ENCODE measurements around the gene NEMP1.
"Not testable (repeated sequence)": the region's sequence is repeated elsewhere in the genome, so short reads cannot be mapped to it uniquely, and the experiment has no call there.

The NEMP1 gene

GRCh38 chr12:57057067-57057751 lies 21.4 kb downstream of the NEMP1 start:
- Mint-ChIP-seq H3K4me3 (no peak overlapping the region), H3K4me1 (peaks cover 24% of the 10 kb centered on the region), H3K36me3 (peaks cover 29% of the 10 kb centered on the region), H3K9me3 (no peaks in the 10 kb centered on the region), H3K27me3 (no peaks in the 10 kb centered on the region), H3K27ac (peak overlapping the region; percentile 53)
- no peak for ATAC-seq

DNA sequence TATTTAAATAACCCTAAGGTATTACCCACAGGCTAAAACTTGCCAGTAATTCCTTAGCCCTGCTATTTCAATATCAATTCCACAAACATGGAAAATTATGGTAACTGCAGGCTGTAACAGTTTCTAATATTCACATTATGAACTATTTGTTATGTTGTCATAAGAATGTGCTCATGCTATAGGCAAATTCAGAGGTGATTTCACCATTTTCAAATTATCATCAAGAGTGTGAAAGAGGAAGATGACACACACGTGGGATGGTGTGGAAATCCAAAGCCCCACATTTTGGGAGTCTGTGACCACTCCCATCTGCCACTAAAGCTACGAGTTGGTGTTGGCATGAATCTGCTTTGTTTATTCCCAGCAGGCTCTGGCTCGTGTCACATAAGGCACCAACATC lies 22.8 kb downstream of the NEMP1 start:
- no peak overlapping the region for H3K27ac Mint-ChIP-seq
- H3K4me3 Mint-ChIP-seq: no peak overlapping the region
- H3K9me3 Mint-ChIP-seq: no peaks in the 10 kb centered on the region
- H3K36me3 Mint-ChIP-seq: peaks cover 29% of the 10 kb centered on the region
- H3K27me3 Mint-ChIP-seq: no peaks in the 10 kb centered on the region
- peaks cover 24% of the 10 kb centered on the region for H3K4me1 Mint-ChIP-seq
- ATAC-seq: no peak

- not testable (repeated sequence) for H3K4me3 Mint-ChIP-seq, H3K27me3 Mint-ChIP-seq, H3K27ac Mint-ChIP-seq, ATAC-seq, H3K9me3 Mint-ChIP-seq
- Mint-ChIP-seq H3K36me3 (peaks cover 24% of the 10 kb centered on the region), H3K4me1 (peaks cover 22% of the 10 kb centered on the region)
These were observed 24.7 kb downstream of the NEMP1 start for GRCh38 chr12:57053901-57054300.

- ATAC-seq: not testable (repeated sequence)
These were observed 25.4 kb downstream of the NEMP1 start for GRCh38 chr12:57053146-57053545.

DNA sequence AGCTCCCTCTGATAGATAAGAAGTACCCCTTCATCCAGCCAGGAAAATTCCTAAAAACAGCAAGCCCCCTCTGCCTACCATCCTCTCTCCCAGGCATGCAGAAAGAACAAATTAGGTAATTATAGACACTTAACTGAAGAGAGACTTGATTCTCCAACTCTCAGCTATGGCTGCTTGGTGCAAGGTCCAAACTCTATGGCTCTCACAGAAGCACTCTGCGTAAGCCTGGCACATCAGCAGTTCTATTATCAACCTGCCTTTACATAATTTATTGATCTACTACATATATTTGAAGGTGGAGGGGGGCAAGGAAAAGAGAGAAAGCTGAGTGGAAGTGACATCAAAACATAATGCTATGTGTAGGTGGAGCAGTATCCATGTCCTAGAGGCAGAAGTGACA lies 27.6 kb downstream of the NEMP1 start:
- no peaks in the 10 kb centered on the region for H3K27me3 Mint-ChIP-seq
- peaks cover 20% of the 10 kb centered on the region for H3K4me1 Mint-ChIP-seq
- H3K9me3 Mint-ChIP-seq: no peaks in the 10 kb centered on the region
- peaks cover 5% of the 10 kb centered on the region for H3K36me3 Mint-ChIP-seq
- no peak overlapping the region for H3K4me3 Mint-ChIP-seq
- no peak overlapping the region for H3K27ac Mint-ChIP-seq
- no peak for ATAC-seq

More at GRCh38 chr12:57053146-57053545, 25.4 kb downstream of the NEMP1 start:
- peaks cover 17% of the 10 kb centered on the region for H3K36me3 Mint-ChIP-seq
- H3K27ac Mint-ChIP-seq, H3K4me3 Mint-ChIP-seq, H3K27me3 Mint-ChIP-seq, H3K9me3 Mint-ChIP-seq: not testable (repeated sequence)
- H3K4me1 Mint-ChIP-seq: peaks cover 15% of the 10 kb centered on the region

DNA sequence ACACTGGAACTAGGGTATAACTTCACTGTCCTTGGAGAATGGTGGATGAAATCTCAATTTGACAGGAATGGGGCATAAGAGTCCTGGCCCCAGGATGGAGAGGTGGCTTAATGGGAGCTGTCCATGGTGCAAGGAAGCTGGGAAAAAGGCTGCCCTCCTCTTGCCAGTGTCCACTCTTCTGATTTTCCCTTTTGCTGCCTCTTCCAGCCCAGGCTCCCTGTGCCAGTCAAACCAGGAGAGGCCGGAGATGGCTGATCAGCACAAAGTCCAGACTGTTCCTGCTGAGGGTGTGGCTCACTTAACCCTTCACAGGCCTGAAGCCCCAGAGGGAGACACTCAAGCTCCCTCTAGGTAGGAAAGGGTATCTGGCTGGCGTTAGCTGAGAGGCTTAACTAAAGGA lies 28.7 kb downstream of the NEMP1 start, which contains the start of gene MYO1A:
MYO1A (minus strand) TSS at position 240 of the 400 bp plus-strand sequence. CDS start 1,806 bp downstream, outside the sequence.
- Mint-ChIP-seq H3K4me1 (peaks cover 29% of the 10 kb centered on the region), H3K4me3 (no peak within 1 kb of the TSS), H3K27ac (peak within 1 kb of the TSS; percentile 52), H3K27me3 (no peaks in the 10 kb centered on the region), H3K36me3 (peaks cover 5% of the 10 kb centered on the region), H3K9me3 (no peaks in the 10 kb centered on the region)
- ATAC-seq: no peak

- Mint-ChIP-seq H3K36me3 (peaks cover 3% of the 10 kb centered on the region), H3K9me3 (no peaks in the 10 kb centered on the region), H3K4me1 (peaks cover 29% of the 10 kb centered on the region), H3K4me3 (no peak overlapping the region), H3K27me3 (no peaks in the 10 kb centered on the region), H3K27ac (peak overlapping the region; percentile 52)
- no peak for ATAC-seq
These were observed 29.5 kb downstream of the NEMP1 start for GRCh38 chr12:57049119-57049446.

DNA sequence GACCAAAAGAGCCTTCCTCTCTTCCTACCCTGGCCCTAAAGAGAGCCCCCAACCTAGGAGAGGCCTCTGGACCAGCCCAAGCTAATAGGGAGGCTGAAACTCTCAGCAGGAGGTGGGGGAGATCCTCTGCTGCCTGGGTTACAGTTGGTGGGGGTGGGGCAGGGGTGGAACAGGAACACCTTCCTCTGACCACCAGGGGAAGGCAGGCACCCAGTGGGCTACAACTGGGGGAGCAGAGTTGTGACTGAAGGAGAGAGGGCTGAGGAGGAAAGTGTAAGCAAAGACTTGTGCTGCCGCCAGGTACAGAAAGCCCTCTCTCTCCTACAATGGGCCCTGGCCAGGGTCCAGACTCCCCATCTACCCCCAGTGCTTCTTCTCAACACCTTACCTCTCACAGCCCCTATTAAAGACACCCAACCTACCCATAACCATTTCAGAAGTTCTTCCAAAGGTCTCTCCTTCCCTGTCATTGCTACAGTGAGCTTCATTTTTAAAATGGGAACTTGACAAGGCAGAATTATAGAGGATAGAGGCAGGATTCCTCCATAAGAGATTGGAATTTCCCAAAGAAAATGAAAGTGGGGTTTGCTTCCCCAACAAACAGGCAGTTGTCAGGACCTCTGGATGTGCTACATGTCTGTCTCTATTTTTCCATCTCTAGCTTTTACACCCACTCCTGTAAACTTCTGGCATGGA lies 30.0 kb downstream of the NEMP1 start:
- H3K4me3 Mint-ChIP-seq: no peak overlapping the region
- H3K27me3 Mint-ChIP-seq: no peaks in the 10 kb centered on the region
- H3K4me1 Mint-ChIP-seq: peaks cover 29% of the 10 kb centered on the region
- H3K27ac Mint-ChIP-seq: peak overlapping the region; percentile 52
- H3K36me3 Mint-ChIP-seq: no peaks in the 10 kb centered on the region
- H3K9me3 Mint-ChIP-seq: no peaks in the 10 kb centered on the region
- no peak for ATAC-seq

GRCh38 chr12:57047981-57048380 lies 30.6 kb downstream of the NEMP1 start:
- Mint-ChIP-seq H3K27me3 (no peaks in the 10 kb centered on the region), H3K27ac (peak overlapping the region; percentile 87), H3K4me1 (peaks cover 29% of the 10 kb centered on the region), H3K9me3 (no peaks in the 10 kb centered on the region), H3K4me3 (no peak overlapping the region), H3K36me3 (no peaks in the 10 kb centered on the region)
- ATAC-seq: no peak

GRCh38 chr12:57046947-57047890 lies 31.4 kb downstream of the NEMP1 start:
- Mint-ChIP-seq H3K36me3 (no peaks in the 10 kb centered on the region), H3K27ac (peak overlapping the region; percentile 87), H3K4me3 (peak overlapping the region; percentile 44), H3K4me1 (peaks cover 29% of the 10 kb centered on the region), H3K27me3 (no peaks in the 10 kb centered on the region), H3K9me3 (no peaks in the 10 kb centered on the region)
- ATAC-seq: peak; percentile 89

DNA sequence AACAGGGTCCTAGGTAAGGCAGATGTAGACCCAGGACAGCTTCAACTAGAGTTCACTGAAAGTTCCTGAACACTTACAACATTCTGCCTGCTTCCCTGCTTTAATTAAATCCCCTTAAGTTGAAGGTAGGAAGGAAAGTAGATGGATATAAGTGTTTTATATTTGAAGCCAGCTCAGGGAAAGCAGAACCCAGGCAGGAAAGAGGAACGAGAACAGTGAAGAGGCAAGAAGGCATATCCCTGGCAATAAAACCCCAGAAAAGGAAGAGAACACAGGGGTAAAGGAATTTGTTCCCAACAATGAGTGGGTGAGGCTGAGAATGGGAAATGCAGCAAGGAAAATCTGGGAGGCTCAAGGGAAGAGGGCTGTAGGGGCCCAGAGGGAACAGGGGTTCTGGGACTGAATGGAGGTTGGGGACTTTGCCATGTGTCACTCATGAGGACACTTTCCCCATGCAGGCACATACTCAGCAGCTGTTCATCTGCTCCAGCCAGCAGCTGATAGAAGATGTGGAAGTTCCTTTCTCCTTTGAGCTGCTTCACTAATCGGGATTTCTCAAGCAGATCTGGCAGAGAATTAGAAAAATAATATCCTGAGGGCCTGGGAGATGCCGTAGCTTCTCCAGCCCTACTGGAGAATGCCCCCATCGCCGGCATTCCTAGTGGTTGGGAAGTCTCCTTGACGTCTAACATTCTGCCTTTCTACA lies 32.4 kb downstream of the NEMP1 start:
- H3K4me1 Mint-ChIP-seq: peaks cover 29% of the 10 kb centered on the region
- no peak for ATAC-seq
- H3K27me3 Mint-ChIP-seq: no peaks in the 10 kb centered on the region
- no peaks in the 10 kb centered on the region for H3K9me3 Mint-ChIP-seq
- H3K27ac Mint-ChIP-seq: peak overlapping the region; percentile 87
- no peaks in the 10 kb centered on the region for H3K36me3 Mint-ChIP-seq
- no peak overlapping the region for H3K4me3 Mint-ChIP-seq

DNA sequence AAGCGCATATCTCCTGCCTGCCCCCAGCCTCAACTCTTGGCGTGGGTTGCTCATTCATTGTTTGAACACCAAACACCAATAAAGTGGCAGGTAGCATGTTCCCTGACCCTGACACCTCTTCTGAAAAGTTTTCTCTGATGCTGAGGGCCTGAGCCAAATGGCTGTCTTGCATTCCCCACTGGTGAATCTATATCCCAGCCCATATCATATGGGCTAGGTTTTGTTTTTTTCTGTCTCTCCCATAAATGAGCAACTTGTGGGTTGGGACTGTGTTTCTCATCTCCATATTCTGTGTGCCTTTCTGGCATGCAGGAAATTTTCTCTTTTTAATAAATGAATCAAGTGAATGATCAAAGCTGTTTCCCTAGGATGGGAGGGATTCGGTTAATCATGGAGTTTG lies 33.7 kb downstream of the NEMP1 start:
- Mint-ChIP-seq H3K9me3 (no peaks in the 10 kb centered on the region), H3K4me1 (peaks cover 29% of the 10 kb centered on the region), H3K27ac (no peak overlapping the region), H3K4me3 (no peak overlapping the region), H3K27me3 (no peaks in the 10 kb centered on the region), H3K36me3 (no peaks in the 10 kb centered on the region)
- ATAC-seq: no peak

GRCh38 chr12:57044468-57044867 lies 34.1 kb downstream of the NEMP1 start:
- Mint-ChIP-seq H3K4me3 (no peak overlapping the region), H3K36me3 (no peaks in the 10 kb centered on the region), H3K9me3 (no peaks in the 10 kb centered on the region), H3K4me1 (peaks cover 29% of the 10 kb centered on the region), H3K27me3 (no peaks in the 10 kb centered on the region), H3K27ac (no peak overlapping the region)
- ATAC-seq: no peak

GRCh38 chr12:57042695-57043094 lies 35.9 kb downstream of the NEMP1 start:
- no peak for ATAC-seq
- H3K4me1 Mint-ChIP-seq: peaks cover 26% of the 10 kb centered on the region
- H3K4me3 Mint-ChIP-seq: no peak overlapping the region
- no peaks in the 10 kb centered on the region for H3K36me3 Mint-ChIP-seq
- no peaks in the 10 kb centered on the region for H3K27me3 Mint-ChIP-seq
- H3K9me3 Mint-ChIP-seq: no peaks in the 10 kb centered on the region
- no peak overlapping the region for H3K27ac Mint-ChIP-seq

DNA sequence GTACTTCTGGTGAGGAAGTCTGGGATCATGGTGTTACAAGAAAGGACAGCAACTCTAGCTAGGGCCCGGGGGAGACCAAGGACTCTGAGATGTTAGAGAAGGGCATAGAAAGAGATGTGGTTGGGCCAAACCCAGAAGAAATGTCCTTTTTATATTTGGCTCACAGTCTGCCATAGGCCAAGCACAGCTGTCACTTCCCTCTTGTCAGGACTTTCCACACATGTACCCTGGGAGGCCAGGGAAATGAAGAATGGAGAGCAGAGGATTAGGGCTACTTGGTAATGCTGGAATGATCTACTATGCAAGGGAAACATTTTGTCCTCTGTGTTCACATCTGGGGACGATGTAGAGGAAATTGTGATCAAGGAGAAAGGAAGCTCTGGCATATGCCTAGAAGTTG lies 37.8 kb downstream of the NEMP1 start:
- Mint-ChIP-seq H3K36me3 (no peaks in the 10 kb centered on the region), H3K27me3 (no peaks in the 10 kb centered on the region), H3K27ac (no peak overlapping the region), H3K9me3 (no peaks in the 10 kb centered on the region), H3K4me3 (no peak overlapping the region), H3K4me1 (peaks cover 6% of the 10 kb centered on the region)
- ATAC-seq: no peak
